Lower leg skin (tissue), 3 donors: ENCODE measurements around the gene CCDC78.

Source experiments
- POLR2A ChIP-seq, 2 donors: fragments of 450-650 bp; IDR thresholded peaks; one replicate each; pipeline ENCODE4 v1.6.1; 2016 to 2017; ENCODE audit warnings: antibody characterized with exemption in 2 of 2, mild to moderate bottlenecking in 1 of 2, moderate library complexity in 1 of 2
- TF ChIP-seq, protein P1 (sequence below), 3 donors: fragments of 450-650 bp; IDR thresholded peaks; one replicate each; pipeline ENCODE4 v1.5.1; 2016; ENCODE audit warnings: antibody characterized with exemption in 3 of 3, mild to moderate bottlenecking in 3 of 3, moderate library complexity in 2 of 3

DNA sequence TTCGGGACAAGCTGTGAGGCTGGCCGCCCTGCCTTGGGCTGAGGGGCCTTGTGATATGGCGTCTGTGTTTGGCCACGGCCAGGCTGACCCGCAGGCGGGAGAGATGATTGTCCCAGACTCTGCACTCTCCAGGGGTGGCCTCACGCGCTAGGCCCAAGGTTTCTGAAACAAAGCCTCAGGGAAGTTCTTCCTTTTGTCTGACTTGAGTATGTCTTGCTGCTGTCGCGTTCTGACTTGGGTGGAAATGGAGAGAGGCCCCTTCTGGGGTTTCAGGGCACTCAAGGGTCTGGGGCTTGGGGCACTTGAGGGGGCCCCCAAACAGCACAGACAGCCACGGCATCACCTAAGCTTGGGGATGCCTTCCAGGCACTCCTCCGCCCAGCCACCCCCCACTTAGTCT, 15.2 kb downstream of the CCDC78 start:
- TF ChIP-seq, protein P1, sequence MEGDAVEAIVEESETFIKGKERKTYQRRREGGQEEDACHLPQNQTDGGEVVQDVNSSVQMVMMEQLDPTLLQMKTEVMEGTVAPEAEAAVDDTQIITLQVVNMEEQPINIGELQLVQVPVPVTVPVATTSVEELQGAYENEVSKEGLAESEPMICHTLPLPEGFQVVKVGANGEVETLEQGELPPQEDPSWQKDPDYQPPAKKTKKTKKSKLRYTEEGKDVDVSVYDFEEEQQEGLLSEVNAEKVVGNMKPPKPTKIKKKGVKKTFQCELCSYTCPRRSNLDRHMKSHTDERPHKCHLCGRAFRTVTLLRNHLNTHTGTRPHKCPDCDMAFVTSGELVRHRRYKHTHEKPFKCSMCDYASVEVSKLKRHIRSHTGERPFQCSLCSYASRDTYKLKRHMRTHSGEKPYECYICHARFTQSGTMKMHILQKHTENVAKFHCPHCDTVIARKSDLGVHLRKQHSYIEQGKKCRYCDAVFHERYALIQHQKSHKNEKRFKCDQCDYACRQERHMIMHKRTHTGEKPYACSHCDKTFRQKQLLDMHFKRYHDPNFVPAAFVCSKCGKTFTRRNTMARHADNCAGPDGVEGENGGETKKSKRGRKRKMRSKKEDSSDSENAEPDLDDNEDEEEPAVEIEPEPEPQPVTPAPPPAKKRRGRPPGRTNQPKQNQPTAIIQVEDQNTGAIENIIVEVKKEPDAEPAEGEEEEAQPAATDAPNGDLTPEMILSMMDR (IDR thresholded peaks at IDR 0.05) = no peak
- no peak for TF ChIP-seq POLR2A (IDR thresholded peaks at IDR 0.05)
